Panc1 (cell line): ENCODE data around the gene MYL1. TPM values are rescaled to one million over a fixed set of nuclear protein-coding genes. Genes with fewer than 3 reads are reported as not detected.

ENCODE experiments used
- ATAC-seq: fragments of 200-7000 bp; cut with Tn5 transposase; 2 replicates; pipeline ENCODE4 v1.9.1; 2020; ENCODE audit warnings: mild to moderate bottlenecking, moderate library complexity
- BruUV-seq: library from RNA; stranded (reverse); fragments of 400-500 nt; replicated peaks from 2 replicates; lab custom pipeline; 2021; lab: Mats Ljungman, UMichigan
- CTCF ChIA-PET: fragments of 300-600 bp; sonication (Branson Sonifier 250); formaldehyde crosslinking; loops from one replicate; lab custom pipeline; 2022; ENCODE audit warnings: antibody characterized with exemption; lab: Charles Lee
- POLR2A ChIA-PET: fragments of 300-600 bp; sonication (Branson Sonifier 250); formaldehyde crosslinking; loops from one replicate; lab custom pipeline; 2022; ENCODE audit warnings: antibody characterized with exemption; lab: Charles Lee
- DNase-seq: peaks from one replicate; pipeline ENCODE4 v3.0.0-alpha.2; 2010; ENCODE audit warnings: low read depth, low spot score
- H3K27ac ChIP-seq: 2 replicates; pipeline ENCODE4 v1.5.1; 2011; ENCODE audit warnings: mild to moderate bottlenecking, low read length, inconsistent platforms
- H3K27me3 ChIP-seq: fragments of 200-500 bp; sonication (Bioruptor generic); 2 replicates; pipeline ENCODE4 v1.6.0; 2014; ENCODE audit warnings: low read length, inconsistent platforms; ENCODE audit not compliant: control insufficient read depth, insufficient read depth
- H3K36me3 ChIP-seq: fragments of 200-500 bp; sonication (Bioruptor generic); 2 replicates; pipeline ENCODE4 v1.5.1; 2014; ENCODE audit warnings: inconsistent platforms, mild to moderate bottlenecking, low read length, moderate library complexity; ENCODE audit not compliant: control insufficient read depth, insufficient read depth
- H3K4me1 ChIP-seq: 2 replicates; pipeline ENCODE4 v1.5.1; 2011; ENCODE audit warnings: inconsistent platforms, mild to moderate bottlenecking, low read length, moderate library complexity; ENCODE audit not compliant: control insufficient read depth, insufficient read depth
- H3K4me3 ChIP-seq, 2 experiments: 2 replicates each; pipeline ENCODE4 v1.5.1; 2011 to 2012; ENCODE audit warnings: low read depth in 2 of 2, low read length in 2 of 2, mild to moderate bottlenecking in 2 of 2, inconsistent platforms in 1 of 2, moderate library complexity in 1 of 2
- H3K9me3 ChIP-seq: fragments of 200-500 bp; sonication (Bioruptor generic); 2 replicates; pipeline ENCODE4 v1.5.1; 2014; ENCODE audit warnings: low read depth, mild to moderate bottlenecking, inconsistent platforms, low read length, moderate library complexity; ENCODE audit not compliant: control insufficient read depth, insufficient read depth
- CTCF ChIP-seq: fragments of 450-650 bp; IDR thresholded peaks from 2 replicates; pipeline ENCODE4 v1.5.1; 2017; ENCODE audit warnings: mild to moderate bottlenecking
- POLR2AphosphoS5 ChIP-seq: IDR thresholded peaks from 2 replicates; pipeline ENCODE4 v1.6.1; 2012; ENCODE audit warnings: mild to moderate bottlenecking, low read depth, low read length, moderate library complexity
- REST ChIP-seq, 2 experiments: IDR thresholded peaks; 2 replicates each; pipeline ENCODE4 v1.6.1; 2011 to 2012; ENCODE audit warnings: low read depth in 2 of 2, control low read depth in 1 of 2, low read length in 1 of 2, mild to moderate bottlenecking in 1 of 2, moderate library complexity in 1 of 2; ENCODE audit not compliant: insufficient read depth in 1 of 2
- SIN3A ChIP-seq: IDR thresholded peaks from 2 replicates; pipeline ENCODE4 v1.6.1; 2012; ENCODE audit warnings: low read depth, mild to moderate bottlenecking, low read length, moderate library complexity, borderline replicate concordance; ENCODE audit not compliant: insufficient read depth
- TCF7L2 ChIP-seq: IDR thresholded peaks from 2 replicates; pipeline ENCODE4 v1.6.1; 2011; ENCODE audit warnings: mild to moderate bottlenecking, low read depth, low read length, inconsistent platforms
- in situ Hi-C: cut with HindIII; loops from 2 replicates; pipeline ENCODE4 v1.10.0; 2016; ENCODE audit warnings: low sequenced_read_pairs, low pct_unique_long_range_greater_than_20kb
- intact Hi-C: fragments of 100-400 bp; cut with micrococcal nuclease; formaldehyde crosslinking; loops from one replicate; pipeline ENCODE4 v1.10.0; 2022; ENCODE audit not compliant: unreplicated experiment
- total RNA-seq: library from RNA; stranded (reverse); gene quantifications from one replicate; pipeline ENCODE4 v1.2.1, GENCODE V29; 2021; ENCODE audit not compliant: unreplicated experiment

The MYL1 gene
- total RNA-seq, 1 experiment from 2014 or later: not detected

GRCh38 chr2:210268281-210268680, 46.7 kb downstream of the MYL1 start:
- in situ Hi-C loops: no loop called here

GRCh38 chr2:210267698-210268097, 47.3 kb downstream of the MYL1 start:
- in situ Hi-C loops (no loop called here), intact Hi-C loops (no loop called here)
- BruUV-seq: no TSS peak
- Histone ChIP-seq H3K4me3 (no peak overlapping the region), H3K27me3 (no peaks in the 10 kb centered on the region), H3K9me3 (no peaks in the 10 kb centered on the region), H3K27ac (no peak overlapping the region), H3K36me3 (no peaks in the 10 kb centered on the region), H3K4me1 (no peaks in the 10 kb centered on the region; the same call in 1 of the 2 replicates)
- POLR2A ChIA-PET: no interaction called here
- CTCF ChIA-PET: no interaction called here
- ATAC-seq (no peak), DNase-seq (no peak)
- TF ChIP-seq CTCF (no peak), SIN3A (no peak), TCF7L2 (no peak), REST (IDR thresholded peaks at IDR 0.05; ENCODE audit: insufficient read depth in 1 of 2, low read depth in 2 of 2, low read length in 1 of 2) (no peak), POLR2AphosphoS5 (no peak)

More at GRCh38 chr2:210268281-210268680, 46.7 kb downstream of the MYL1 start:
- ATAC-seq (no peak), DNase-seq (no peak)
- H3K27me3 ChIP-seq: no peaks in the 10 kb centered on the region
- TF ChIP-seq CTCF (no peak), TCF7L2 (no peak), REST (IDR thresholded peaks at IDR 0.05; ENCODE audit: insufficient read depth in 1 of 2, low read depth in 2 of 2, low read length in 1 of 2) (no peak), SIN3A (no peak), POLR2AphosphoS5 (no peak)
- intact Hi-C loops: no loop called here
- no peaks in the 10 kb centered on the region for H3K36me3 ChIP-seq
- no TSS peak for BruUV-seq
- CTCF ChIA-PET: no interaction called here
- H3K4me1 ChIP-seq: no peaks in the 10 kb centered on the region; the same call in 1 of the 2 replicates
- H3K27ac ChIP-seq: no peak overlapping the region
- no peak overlapping the region for H3K4me3 ChIP-seq
- H3K9me3 ChIP-seq: no peaks in the 10 kb centered on the region
- POLR2A ChIA-PET: no interaction called here
